Neural cell (in vitro differentiated cells): Measurements from ENCODE around the gene TUBB2A. TPM values are rescaled to one million over a fixed set of nuclear protein-coding genes. Genes with fewer than 3 reads are reported as not detected.

ENCODE experiments used
- H2AFZ ChIP-seq: fragments of 200-600, 300-800 bp; sonication (generic), shearing (Covaris generic); 2 replicates; pipeline ENCODE4 v1.6.0; 2014; ENCODE audit warnings: low read depth, mild to moderate bottlenecking, antibody characterized with exemption, low read length, moderate library complexity
- H3F3A ChIP-seq: fragments of 200-600 bp; shearing (Covaris generic); 2 replicates; pipeline ENCODE4 v1.6.1; 2016; ENCODE audit warnings: mild to moderate bottlenecking, moderate library complexity, mixed read lengths, antibody characterized with exemption, low read length; ENCODE audit not compliant: insufficient read depth, poor library complexity, severe bottlenecking
- H3K27ac ChIP-seq: fragments of 200-600, 300-800 bp; sonication (generic), shearing (Covaris generic); 2 replicates; pipeline ENCODE4 v1.5.1; 2014; ENCODE audit warnings: mild to moderate bottlenecking, low read length, moderate library complexity
- H3K27me3 ChIP-seq: fragments of 300-800, 200-600 bp; sonication (generic), shearing (Covaris generic); 2 replicates; pipeline ENCODE4 v1.6.0; 2014; ENCODE audit warnings: mild to moderate bottlenecking, low read depth, low read length, moderate library complexity; ENCODE audit not compliant: insufficient read depth
- H3K36me3 ChIP-seq: fragments of 300-800, 200-600 bp; sonication (generic), shearing (Covaris generic); 2 replicates; pipeline ENCODE4 v1.5.1; 2014; ENCODE audit warnings: mild to moderate bottlenecking, antibody characterized with exemption, low read length, moderate library complexity; ENCODE audit not compliant: insufficient read depth
- H3K4me2 ChIP-seq: fragments of 300-800, 200-600 bp; sonication (generic), shearing (Covaris generic); 2 replicates; pipeline ENCODE4 v1.6.0; 2014; ENCODE audit warnings: mild to moderate bottlenecking, low read length
- H3K4me3 ChIP-seq: fragments of 300-800, 200-600 bp; sonication (generic), shearing (Covaris generic); 2 replicates; pipeline ENCODE4 v1.5.1; 2014; ENCODE audit warnings: mild to moderate bottlenecking, low read length, moderate library complexity
- H3K79me2 ChIP-seq: fragments of 200-600 bp; shearing (Covaris generic); replicated peaks from 2 replicates; pipeline ENCODE4 v1.6.0; 2014; ENCODE audit warnings: mild to moderate bottlenecking, low read length, moderate library complexity; ENCODE audit not compliant: insufficient read depth
- H3K9ac ChIP-seq: fragments of 300-800, 200-600 bp; sonication (generic), shearing (Covaris generic); 2 replicates; pipeline ENCODE4 v1.6.1; 2016; ENCODE audit warnings: mild to moderate bottlenecking, low read length, mixed read lengths
- H3K9me2 ChIP-seq: fragments of 200-600 bp; shearing (Covaris generic); 2 replicates; pipeline ENCODE4 v1.6.1; 2016; ENCODE audit warnings: mild to moderate bottlenecking, low read length, mixed read lengths; ENCODE audit not compliant: insufficient read depth
- H3K9me3 ChIP-seq: fragments of 200-600, 300-800 bp; sonication (generic), shearing (Covaris generic); 2 replicates; pipeline ENCODE4 v1.6.1; 2016; ENCODE audit warnings: mild to moderate bottlenecking, mixed run types, low read length, moderate library complexity, mixed read lengths
- H4K20me1 ChIP-seq: fragments of 200-600 bp; shearing (Covaris generic); 2 replicates; pipeline ENCODE4 v1.6.1; 2016; ENCODE audit warnings: mild to moderate bottlenecking, mixed run types; ENCODE audit not compliant: insufficient read depth
- EP300 ChIP-seq: fragments of 450-650 bp; conservative IDR thresholded peaks from 2 replicates; pipeline ENCODE4 v1.6.1; 2014; ENCODE audit warnings: antibody characterized with exemption, mild to moderate bottlenecking, moderate library complexity; ENCODE audit not compliant: poor library complexity, severe bottlenecking
- EZH2 ChIP-seq: fragments of 200-600, 300-800 bp; shearing (Covaris generic), sonication (generic); IDR thresholded peaks from 2 replicates; pipeline ENCODE4 v1.6.1; 2014; ENCODE audit warnings: antibody characterized with exemption, low read length, borderline replicate concordance, mild to moderate bottlenecking; ENCODE audit not compliant: insufficient read depth, poor library complexity, severe bottlenecking
- MXI1 ChIP-seq: fragments of 450-650 bp; conservative IDR thresholded peaks from 2 replicates; pipeline ENCODE4 v1.6.1; 2014; ENCODE audit warnings: antibody characterized with exemption, mild to moderate bottlenecking; ENCODE audit not compliant: poor library complexity, severe bottlenecking
- POLR2AphosphoS5 ChIP-seq: IDR thresholded peaks from 2 replicates; pipeline ENCODE4 v1.6.1; 2012
- RAD21 ChIP-seq: fragments of 450-650 bp; conservative IDR thresholded peaks from 2 replicates; pipeline ENCODE4 v1.6.1; 2014; ENCODE audit warnings: antibody characterized with exemption, mild to moderate bottlenecking, moderate library complexity
- REST ChIP-seq: IDR thresholded peaks from 2 replicates; pipeline ENCODE4 v1.6.1; 2012; ENCODE audit warnings: borderline replicate concordance
- SMC3 ChIP-seq: fragments of 450-650 bp; conservative IDR thresholded peaks from 2 replicates; pipeline ENCODE4 v1.6.1; 2014; ENCODE audit warnings: antibody characterized with exemption, mild to moderate bottlenecking, moderate library complexity; ENCODE audit not compliant: poor library complexity
- TAF1 ChIP-seq: IDR thresholded peaks from 2 replicates; pipeline ENCODE4 v1.6.1; 2012; ENCODE audit warnings: low read depth
- polyA plus RNA-seq: library from polyadenylated mRNA; depleted of rRNA; stranded (reverse); fragments of >200 nt; gene quantifications from 2 replicates; pipeline ENCODE4 v1.2.3, GENCODE V29; 2014
- TF ChIP-seq, protein P1 (sequence below): fragments of 450-650 bp; IDR thresholded peaks from 2 replicates; pipeline ENCODE4 v1.5.1; 2014; ENCODE audit warnings: antibody characterized with exemption, mild to moderate bottlenecking, moderate library complexity; ENCODE audit not compliant: poor library complexity, severe bottlenecking

Gene TUBB2A
- polyA plus RNA-seq, 1 donor from 2014 or later, result 1,088 TPM

- Histone ChIP-seq H2AFZ (no peak overlapping the region), H3K9ac (no peak overlapping the region), H3K79me2 (peaks cover 11% of the 10 kb centered on the region), H3K27ac (no peak overlapping the region), H3K27me3 (no peaks in the 10 kb centered on the region), H3K9me3 (no peaks in the 10 kb centered on the region), H3K9me2 (no peaks in the 10 kb centered on the region), H3K4me2 (no peak overlapping the region), H3K4me3 (no peak overlapping the region), H3K36me3 (no peaks in the 10 kb centered on the region), H3F3A (no peaks in the 10 kb centered on the region), H4K20me1 (no peaks in the 10 kb centered on the region)
- no peak for TF ChIP-seq POLR2AphosphoS5
- no peak for TF ChIP-seq REST
- no peak for TF ChIP-seq TAF1
- TF ChIP-seq RAD21, result no peak
- no peak for TF ChIP-seq SMC3
- no peak for TF ChIP-seq EZH2
- TF ChIP-seq MXI1, result no peak
- no peak for TF ChIP-seq EP300
- TF ChIP-seq, protein P1, sequence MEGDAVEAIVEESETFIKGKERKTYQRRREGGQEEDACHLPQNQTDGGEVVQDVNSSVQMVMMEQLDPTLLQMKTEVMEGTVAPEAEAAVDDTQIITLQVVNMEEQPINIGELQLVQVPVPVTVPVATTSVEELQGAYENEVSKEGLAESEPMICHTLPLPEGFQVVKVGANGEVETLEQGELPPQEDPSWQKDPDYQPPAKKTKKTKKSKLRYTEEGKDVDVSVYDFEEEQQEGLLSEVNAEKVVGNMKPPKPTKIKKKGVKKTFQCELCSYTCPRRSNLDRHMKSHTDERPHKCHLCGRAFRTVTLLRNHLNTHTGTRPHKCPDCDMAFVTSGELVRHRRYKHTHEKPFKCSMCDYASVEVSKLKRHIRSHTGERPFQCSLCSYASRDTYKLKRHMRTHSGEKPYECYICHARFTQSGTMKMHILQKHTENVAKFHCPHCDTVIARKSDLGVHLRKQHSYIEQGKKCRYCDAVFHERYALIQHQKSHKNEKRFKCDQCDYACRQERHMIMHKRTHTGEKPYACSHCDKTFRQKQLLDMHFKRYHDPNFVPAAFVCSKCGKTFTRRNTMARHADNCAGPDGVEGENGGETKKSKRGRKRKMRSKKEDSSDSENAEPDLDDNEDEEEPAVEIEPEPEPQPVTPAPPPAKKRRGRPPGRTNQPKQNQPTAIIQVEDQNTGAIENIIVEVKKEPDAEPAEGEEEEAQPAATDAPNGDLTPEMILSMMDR, result no peak
Observed at GRCh38 chr6:3164388-3164787, 7.0 kb upstream of the TUBB2A start.

DNA sequence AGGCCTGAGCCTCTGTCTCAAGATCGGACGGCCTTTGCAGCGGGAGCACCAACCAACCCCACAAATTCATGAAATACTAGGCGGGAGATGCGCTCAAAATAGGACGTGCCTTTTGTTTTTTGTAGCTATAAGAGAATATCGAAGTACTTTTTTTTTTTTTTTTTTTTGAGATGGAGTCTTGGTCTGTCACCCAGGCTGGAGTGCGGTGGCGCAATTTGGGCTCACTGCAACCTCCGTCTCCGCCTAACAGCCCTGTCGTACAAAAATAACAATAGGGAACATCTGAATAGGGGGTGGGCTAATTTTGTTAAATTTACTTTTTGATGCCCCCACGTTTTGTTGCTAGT lies 5.9 kb upstream of the TUBB2A start:
- H3K79me2 ChIP-seq, result peaks cover 18% of the 10 kb centered on the region
- peak overlapping the region; percentile 94 for H3K9ac ChIP-seq
- peak overlapping the region; percentile 90 for H3K4me3 ChIP-seq
- H3K36me3 ChIP-seq, result no peaks in the 10 kb centered on the region
- no peak overlapping the region for H3K27ac ChIP-seq
- no peaks in the 10 kb centered on the region for H3K9me3 ChIP-seq
- TF ChIP-seq SMC3 (no peak), POLR2AphosphoS5 (no peak), TAF1 (no peak), EP300 (no peak), REST (no peak), RAD21 (no peak), EZH2 (no peak)
- TF ChIP-seq, protein P1, result no peak
- H3K9me2 ChIP-seq, result no peaks in the 10 kb centered on the region
- peak overlapping the region; percentile 8 for H2AFZ ChIP-seq
- no peaks in the 10 kb centered on the region for H4K20me1 ChIP-seq
- no peaks in the 10 kb centered on the region for H3K27me3 ChIP-seq
- H3F3A ChIP-seq, result no peaks in the 10 kb centered on the region
- H3K4me2 ChIP-seq, result peak overlapping the region; percentile 30
